IMR-90 (cell line): ENCODE measurements around the gene EVL. TPM values are rescaled to one million over a fixed set of nuclear protein-coding genes. Genes with fewer than 3 reads are reported as not detected.

Experiments used
- ATAC-seq: fragments of 200-7000 bp; cut with Tn5 transposase; 2 replicates; pipeline ENCODE4 v1.9.1; 2020; ENCODE audit warnings: low read depth, mild to moderate bottlenecking, moderate library complexity
- BruUV-seq: library from RNA; stranded (reverse); fragments of 400-500 nt; replicated peaks from 2 replicates; lab custom pipeline; 2021; lab: Mats Ljungman, UMichigan
- CTCF ChIA-PET: fragments of 300-600 bp; formaldehyde crosslinking; extraction: SDS; loops from one replicate; lab custom pipeline; 2021; ENCODE audit warnings: antibody characterized with exemption; lab: Yijun Ruan, JAX
- POLR2A ChIA-PET: fragments of 300-600 bp; sonication (Branson Sonifier 250); formaldehyde crosslinking; loops from one replicate; lab custom pipeline; 2022; ENCODE audit warnings: antibody characterized with exemption; ENCODE audit not compliant: unreplicated experiment; lab: Charles Lee
- DNase-seq: peaks from one replicate; pipeline ENCODE4 v3.0.0; 2013
- H2AFZ ChIP-seq: replicated peaks from 2 replicates; pipeline ENCODE3; 2013; ENCODE audit warnings: low read length, mild to moderate bottlenecking; ENCODE audit not compliant: poor library complexity
- H2AK5ac ChIP-seq: 2 replicates; pipeline ENCODE4 v1.6.1; 2013; ENCODE audit warnings: low read depth, low read length, inconsistent platforms
- H2AK9ac ChIP-seq: replicated peaks from 2 replicates; pipeline ENCODE3; 2013; ENCODE audit warnings: mild to moderate bottlenecking, low read depth, low read length, moderate library complexity; ENCODE audit not compliant: poor library complexity
- H2BK120ac ChIP-seq: 2 replicates; pipeline ENCODE4 v1.6.1; 2013; ENCODE audit warnings: low read depth, low read length, inconsistent platforms
- H2BK15ac ChIP-seq: 3 replicates; pipeline ENCODE4 v1.6.1; 2013; ENCODE audit warnings: low read depth, low read length, inconsistent platforms
- H2BK20ac ChIP-seq: 2 replicates; pipeline ENCODE4 v1.6.1; 2013; ENCODE audit warnings: low read depth, mild to moderate bottlenecking, inconsistent platforms, low read length, moderate library complexity
- H2BK5ac ChIP-seq: 2 replicates; pipeline ENCODE4 v1.6.1; 2013; ENCODE audit warnings: mild to moderate bottlenecking, low read depth, low read length, inconsistent platforms; ENCODE audit not compliant: poor library complexity, severe bottlenecking
- H3K14ac ChIP-seq: replicated peaks from 2 replicates; pipeline ENCODE4 v1.6.1; 2013; ENCODE audit warnings: low read depth, low read length, inconsistent platforms
- H3K18ac ChIP-seq: 2 replicates; pipeline ENCODE4 v1.6.1; 2013; ENCODE audit warnings: low read depth, low read length, control low read depth
- H3K23ac ChIP-seq: 2 replicates; pipeline ENCODE4 v1.6.1; 2013; ENCODE audit warnings: low read depth, low read length, inconsistent platforms
- H3K27ac ChIP-seq: 2 replicates; pipeline ENCODE4 v1.5.1; 2013; ENCODE audit warnings: mild to moderate bottlenecking, control low read depth, low read length; ENCODE audit not compliant: insufficient read depth
- H3K27me3 ChIP-seq: 2 replicates; pipeline ENCODE4 v1.6.1; 2013; ENCODE audit warnings: low read length; ENCODE audit not compliant: control insufficient read depth, insufficient read depth
- H3K36me3 ChIP-seq: 2 replicates; pipeline ENCODE4 v1.6.1; 2013; ENCODE audit warnings: low read length, mixed read lengths; ENCODE audit not compliant: control insufficient read depth, insufficient read depth
- H3K4ac ChIP-seq: 2 replicates; pipeline ENCODE4 v1.6.1; 2013; ENCODE audit warnings: low read depth, low read length, inconsistent platforms
- H3K4me1 ChIP-seq: 2 replicates; pipeline ENCODE4 v1.6.1; 2013; ENCODE audit warnings: low read length, mixed read lengths; ENCODE audit not compliant: control insufficient read depth, insufficient read depth
- H3K4me2 ChIP-seq: 2 replicates; pipeline ENCODE4 v1.6.1; 2013; ENCODE audit warnings: low read depth, mild to moderate bottlenecking, control low read depth, low read length, moderate library complexity
- H3K4me3 ChIP-seq: 2 replicates; pipeline ENCODE4 v1.5.1; 2013; ENCODE audit warnings: low read depth, mild to moderate bottlenecking, control low read depth, low read length, moderate library complexity; ENCODE audit not compliant: insufficient read depth
- H3K56ac ChIP-seq: 2 replicates; pipeline ENCODE4 v1.6.1; 2013; ENCODE audit warnings: low read length, inconsistent platforms; ENCODE audit not compliant: insufficient read depth; ENCODE audit errors: extremely low read depth
- H3K79me1 ChIP-seq, 2 experiments: 2 replicates each; pipeline ENCODE4 v1.6.1; 2013; ENCODE audit warnings: low read length in 2 of 2, inconsistent platforms in 1 of 2, low read depth in 1 of 2
- H3K9ac ChIP-seq: 2 replicates; pipeline ENCODE4 v1.6.1; 2013; ENCODE audit warnings: low read depth, low read length, control low read depth
- H3K9me1 ChIP-seq: 2 replicates; pipeline ENCODE4 v1.6.1; 2013; ENCODE audit warnings: low read length, inconsistent platforms; ENCODE audit not compliant: insufficient read depth
- H3K9me3 ChIP-seq: 2 replicates; pipeline ENCODE4 v1.6.1; 2013; ENCODE audit warnings: low read length; ENCODE audit not compliant: control insufficient read depth, insufficient read depth
- H4K20me1 ChIP-seq: 2 replicates; pipeline ENCODE4 v1.6.1; 2013; ENCODE audit warnings: low read length, inconsistent platforms; ENCODE audit not compliant: insufficient read depth
- H4K5ac ChIP-seq: 2 replicates; pipeline ENCODE4 v1.6.1; 2013; ENCODE audit warnings: mild to moderate bottlenecking, low read depth, low read length, control low read depth
- H4K8ac ChIP-seq, 2 experiments: 2 replicates each; pipeline ENCODE4 v1.6.1; 2013; ENCODE audit warnings: low read depth in 2 of 2, low read length in 2 of 2, control low read depth in 1 of 2, inconsistent platforms in 1 of 2
- H4K91ac ChIP-seq: 2 replicates; pipeline ENCODE4 v1.6.1; 2013; ENCODE audit warnings: low read depth, low read length, inconsistent platforms; ENCODE audit not compliant: insufficient read depth
- BHLHE40 ChIP-seq: fragments of 150-350 bp; IDR thresholded peaks from 2 replicates; pipeline ENCODE4 v1.6.1; 2016; ENCODE audit warnings: mild to moderate bottlenecking, low read depth, low read length
- CEBPB ChIP-seq: IDR thresholded peaks from 2 replicates; pipeline ENCODE4 v1.6.1; 2012; ENCODE audit warnings: low read depth, low read length, improper control_type of control experiment
- FOS ChIP-seq: fragments of 150-350 bp; IDR thresholded peaks from 2 replicates; pipeline ENCODE4 v1.6.1; 2016; ENCODE audit warnings: low read depth, low read length
- MXI1 ChIP-seq: IDR thresholded peaks from 2 replicates; pipeline ENCODE4 v1.6.1; 2012; ENCODE audit warnings: low read depth, mild to moderate bottlenecking, low read length, moderate library complexity, borderline replicate concordance
- POLR2A ChIP-seq: IDR thresholded peaks from 2 replicates; pipeline ENCODE4 v1.6.1; 2012; ENCODE audit warnings: mild to moderate bottlenecking, low read depth, low read length
- RAD21 ChIP-seq: IDR thresholded peaks from 2 replicates; pipeline ENCODE4 v1.6.1; 2012; ENCODE audit warnings: low read length, improper control_type of control experiment
- RFX5 ChIP-seq: IDR thresholded peaks from 2 replicates; pipeline ENCODE4 v1.8.0; 2012; ENCODE audit warnings: low read depth, mild to moderate bottlenecking, low read length, moderate library complexity
- SMC3 ChIP-seq: fragments of 150-350 bp; IDR thresholded peaks from 2 replicates; pipeline ENCODE4 v1.6.1; 2016; ENCODE audit warnings: low read depth, mild to moderate bottlenecking, antibody characterized with exemption, low read length, moderate library complexity
- WGBS, 2 experiments: methylation state at CpG; one replicate each; pipeline versions ENCODE4 v1.1.5 to v1.1.7; 2013; ENCODE audit warnings: missing lambda C conversion rate in 2 of 2; ENCODE audit not compliant: insufficient read length in 1 of 2; ENCODE audit errors: extremely low coverage in 2 of 2; 5-methylcytosine and 5-hydroxymethylcytosine counted together
- dilution Hi-C: fragments of 300-500 bp; cut with HindIII; formaldehyde crosslinking; loops from one replicate; pipeline ENCODE4 v1.14.3; 2018; ENCODE audit warnings: low sequenced_read_pairs; ENCODE audit not compliant: unreplicated experiment
- in situ Hi-C: fragments of 300-500 bp; cut with MboI; formaldehyde crosslinking; loops from 3 replicates; pipeline ENCODE4 v1.14.3; 2019; ENCODE audit warnings: low sequenced_read_pairs, inconsistent platforms, mixed read lengths
- intact Hi-C: fragments of 100-400 bp; cut with micrococcal nuclease; formaldehyde crosslinking; loops from 2 replicates; pipeline ENCODE4 v1.10.0; 2022
- polyA plus RNA-seq, 3 experiments: library from polyadenylated mRNA; depleted of rRNA; stranded (reverse); fragments of >200 nt; gene quantifications; 2 replicates each; pipeline ENCODE4 v1.2.3, GENCODE V29; 2012; ENCODE audit warnings: low replicate concordance in 1 of 3
- total RNA-seq: library from RNA; depleted of rRNA; stranded (reverse); fragments of >200 nt; gene quantifications from 2 replicates; pipeline ENCODE4 v1.2.3, GENCODE V29; 2012
- TF ChIP-seq, protein P1 (sequence below): fragments of 150-350 bp; IDR thresholded peaks from 2 replicates; pipeline ENCODE4 v1.6.1; 2017; ENCODE audit warnings: mild to moderate bottlenecking, antibody characterized with exemption, low read length, low read depth
- TF ChIP-seq, protein P2 (sequence below): fragments of 150-350 bp; IDR thresholded peaks from 2 replicates; pipeline ENCODE4 v1.6.1; 2016; ENCODE audit warnings: low read depth, mild to moderate bottlenecking, low read length, moderate library complexity, borderline replicate concordance

EVL gene
- total and polyA plus RNA-seq, 2 of the 4 experiments (the other 2 are of a cell fraction): 7.2 to 36.5 TPM

DNA sequence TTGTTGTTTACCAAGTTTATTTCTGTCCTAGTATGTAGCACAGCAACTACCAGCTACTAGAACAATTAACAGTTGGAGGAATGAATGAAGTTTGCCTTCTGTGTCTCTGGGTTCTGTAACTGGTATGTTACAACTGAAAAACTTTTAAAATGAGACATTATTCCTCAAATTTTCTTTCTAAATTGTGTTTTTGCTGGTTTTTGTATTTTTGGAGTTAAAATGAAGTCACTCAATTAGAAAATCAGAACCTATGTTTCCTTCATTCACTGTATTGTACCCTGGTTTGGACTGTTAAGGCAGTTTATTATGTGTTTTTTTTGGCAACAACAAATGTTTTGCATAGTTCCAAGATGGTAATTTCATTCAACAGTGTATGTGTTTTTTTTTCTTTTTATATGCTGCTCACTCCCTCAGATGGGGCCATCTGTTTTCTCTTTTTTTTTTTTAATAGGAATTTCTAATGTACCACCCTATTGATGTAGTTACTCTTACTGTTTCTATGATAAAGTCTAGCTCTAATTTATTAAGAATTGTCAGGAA, 30.2 kb upstream of the EVL start (continued):
- TF ChIP-seq, protein P1, sequence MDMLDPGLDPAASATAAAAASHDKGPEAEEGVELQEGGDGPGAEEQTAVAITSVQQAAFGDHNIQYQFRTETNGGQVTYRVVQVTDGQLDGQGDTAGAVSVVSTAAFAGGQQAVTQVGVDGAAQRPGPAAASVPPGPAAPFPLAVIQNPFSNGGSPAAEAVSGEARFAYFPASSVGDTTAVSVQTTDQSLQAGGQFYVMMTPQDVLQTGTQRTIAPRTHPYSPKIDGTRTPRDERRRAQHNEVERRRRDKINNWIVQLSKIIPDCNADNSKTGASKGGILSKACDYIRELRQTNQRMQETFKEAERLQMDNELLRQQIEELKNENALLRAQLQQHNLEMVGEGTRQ: no peak
- TF ChIP-seq RFX5 (no peak), RAD21 (no peak), BHLHE40 (no peak), MXI1 (no peak), CEBPB (no peak)

DNA sequence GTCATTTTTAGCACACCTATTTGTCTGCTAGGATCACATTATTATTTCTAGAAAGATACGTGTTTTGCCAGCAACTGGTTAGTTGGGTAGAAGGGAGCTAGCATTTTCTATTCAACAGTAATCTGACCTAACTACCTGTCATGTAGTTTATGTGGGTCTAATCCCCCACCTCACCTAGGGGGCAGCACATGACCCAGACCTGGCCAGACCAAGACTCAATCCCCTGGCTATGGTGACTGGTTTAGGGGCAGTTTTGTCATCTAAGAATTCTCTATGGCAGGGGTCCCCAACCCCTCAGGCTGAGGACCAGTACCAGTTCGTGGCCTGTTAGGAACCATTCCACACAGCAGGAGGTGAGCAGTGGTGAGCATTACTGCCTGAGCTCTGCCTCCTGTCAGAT, 29.5 kb upstream of the EVL start:
- in situ Hi-C loops (no loop called here), dilution Hi-C loops (no loop called here), intact Hi-C loops (no loop called here)
- no peak for TF ChIP-seq POLR2A
- TF ChIP-seq BHLHE40: no peak
- TF ChIP-seq RAD21: no peak
- TF ChIP-seq, protein P2, sequence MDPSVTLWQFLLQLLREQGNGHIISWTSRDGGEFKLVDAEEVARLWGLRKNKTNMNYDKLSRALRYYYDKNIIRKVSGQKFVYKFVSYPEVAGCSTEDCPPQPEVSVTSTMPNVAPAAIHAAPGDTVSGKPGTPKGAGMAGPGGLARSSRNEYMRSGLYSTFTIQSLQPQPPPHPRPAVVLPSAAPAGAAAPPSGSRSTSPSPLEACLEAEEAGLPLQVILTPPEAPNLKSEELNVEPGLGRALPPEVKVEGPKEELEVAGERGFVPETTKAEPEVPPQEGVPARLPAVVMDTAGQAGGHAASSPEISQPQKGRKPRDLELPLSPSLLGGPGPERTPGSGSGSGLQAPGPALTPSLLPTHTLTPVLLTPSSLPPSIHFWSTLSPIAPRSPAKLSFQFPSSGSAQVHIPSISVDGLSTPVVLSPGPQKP: no peak
- TF ChIP-seq FOS: no peak
- no peak for TF ChIP-seq MXI1
- no peak for TF ChIP-seq SMC3
- Histone ChIP-seq H4K5ac (no peak overlapping the region; the same call in 1 of the 2 replicates), H3K56ac (no peak overlapping the region), H2AFZ (no peak overlapping the region), H3K4me2 (no peak overlapping the region), H3K27me3 (no peaks in the 10 kb centered on the region), H3K18ac (no peak overlapping the region), H3K4me1 (peaks cover 16% of the 10 kb centered on the region), H2AK5ac (no peak overlapping the region), H3K23ac (no peak overlapping the region), H2BK120ac (no peak overlapping the region), H2AK9ac (no peak overlapping the region), H3K9me3 (no peaks in the 10 kb centered on the region), H3K27ac (no peak overlapping the region), H3K9me1 (peaks cover 2% of the 10 kb centered on the region; the same call in 1 of the 2 replicates), H3K36me3 (no peaks in the 10 kb centered on the region), H3K9ac (no peak overlapping the region), H3K14ac (no peak overlapping the region), H2BK15ac (no peak overlapping the region), H3K4ac (no peak overlapping the region), H3K79me1 (peaks cover 3 to 16% of the 10 kb centered on the region in 2 experiments; a peak in 3 of 4 replicates), H3K4me3 (no peak overlapping the region), H2BK20ac (no peak overlapping the region), H2BK5ac (no peak overlapping the region), H4K91ac (no peak overlapping the region), H4K8ac (no peak overlapping the region), H4K20me1 (no peaks in the 10 kb centered on the region)
- CTCF ChIA-PET: interaction anchor here (0.6 to 1.3 kb wide), 2 partner anchors 73 to 157 kb away, joined by 4 to 5 read pairs; no protein-coding TSS in a partner anchor
- no TSS peak for BruUV-seq
- DNase-seq (no peak), ATAC-seq (no peak)
- POLR2A ChIA-PET: no interaction called here
- WGBS, 2 experiments: no CpG with 5 or more reads among the region's 2 CpGs
